ENCODE results near the gene CHKA.
A peak's percentile ranks its signal among the peaks of the same experiment; 100 is the strongest.

Gene CHKA

DNA sequence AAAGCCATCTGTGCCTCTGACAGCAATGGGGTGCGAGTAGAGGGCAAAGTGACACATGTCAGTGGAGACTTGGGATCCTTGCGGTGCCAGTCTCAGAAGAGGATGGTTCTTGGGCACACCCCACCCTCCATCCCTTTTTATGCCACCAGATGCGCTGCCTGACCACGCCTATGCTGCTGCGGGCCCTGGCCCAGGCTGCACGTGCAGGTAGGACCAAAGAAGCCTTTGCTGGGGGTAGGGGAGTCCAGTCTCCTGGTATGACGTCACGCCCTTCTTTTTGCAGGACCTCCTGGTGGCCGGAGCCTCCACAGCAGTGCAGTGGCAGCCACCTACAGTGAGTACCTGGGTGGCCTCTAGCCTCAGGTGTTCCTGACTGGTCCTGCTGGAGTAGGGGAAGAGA lies 89.2 kb downstream of the CHKA start:
- DNase-seq = no peak
- H3K27me3 ChIP-seq (replicated peaks; ENCODE audit: insufficient read depth, low read length) = no peaks in the 10 kb centered on the region
- H3K4me1 ChIP-seq (ENCODE audit: low read length) = peaks cover 11% of the 10 kb centered on the region
- H3K9ac ChIP-seq (ENCODE audit: low read length) = no peak overlapping the region; the same call in 1 of the 2 replicates
- H3K36me3 ChIP-seq (replicated peaks; ENCODE audit: insufficient read depth, low read length) = 0 out of 2 replicates have a peak, but pooled peaks cover 2% of the 10 kb centered on the region
- H3K9me3 ChIP-seq (replicated peaks; ENCODE audit: insufficient read depth, low read length) = no peaks in the 10 kb centered on the region
- no peak overlapping the region for H3K4me3 ChIP-seq (ENCODE audit: low read length)
- H4K20me1 ChIP-seq (ENCODE audit: insufficient read depth, low read length) = no peaks in the 10 kb centered on the region
- peaks cover 3% of the 10 kb centered on the region for H3F3A ChIP-seq (ENCODE audit: insufficient read depth, low read length)
- H3K4me2 ChIP-seq (ENCODE audit: low read depth, low read length) = peak overlapping the region; percentile 62; the same call in 1 of the 2 replicates
- peaks cover 53% of the 10 kb centered on the region for H3K79me2 ChIP-seq (ENCODE audit: low read length)
- no peak for TF ChIP-seq EZH2 (optimal IDR thresholded peaks at IDR 0.05; ENCODE audit: low read depth, low read length)
- no peak for TF ChIP-seq EZH2phosphoT487 (IDR thresholded peaks at IDR 0.05; ENCODE audit: low read length)
- TF ChIP-seq, protein P1, sequence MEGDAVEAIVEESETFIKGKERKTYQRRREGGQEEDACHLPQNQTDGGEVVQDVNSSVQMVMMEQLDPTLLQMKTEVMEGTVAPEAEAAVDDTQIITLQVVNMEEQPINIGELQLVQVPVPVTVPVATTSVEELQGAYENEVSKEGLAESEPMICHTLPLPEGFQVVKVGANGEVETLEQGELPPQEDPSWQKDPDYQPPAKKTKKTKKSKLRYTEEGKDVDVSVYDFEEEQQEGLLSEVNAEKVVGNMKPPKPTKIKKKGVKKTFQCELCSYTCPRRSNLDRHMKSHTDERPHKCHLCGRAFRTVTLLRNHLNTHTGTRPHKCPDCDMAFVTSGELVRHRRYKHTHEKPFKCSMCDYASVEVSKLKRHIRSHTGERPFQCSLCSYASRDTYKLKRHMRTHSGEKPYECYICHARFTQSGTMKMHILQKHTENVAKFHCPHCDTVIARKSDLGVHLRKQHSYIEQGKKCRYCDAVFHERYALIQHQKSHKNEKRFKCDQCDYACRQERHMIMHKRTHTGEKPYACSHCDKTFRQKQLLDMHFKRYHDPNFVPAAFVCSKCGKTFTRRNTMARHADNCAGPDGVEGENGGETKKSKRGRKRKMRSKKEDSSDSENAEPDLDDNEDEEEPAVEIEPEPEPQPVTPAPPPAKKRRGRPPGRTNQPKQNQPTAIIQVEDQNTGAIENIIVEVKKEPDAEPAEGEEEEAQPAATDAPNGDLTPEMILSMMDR (IDR thresholded peaks at IDR 0.05; ENCODE audit: low read length) = no peak
- no peaks in the 10 kb centered on the region for H3K9me2 ChIP-seq (replicated peaks; ENCODE audit: insufficient read depth, low read length)
- H3K27ac ChIP-seq (ENCODE audit: low read length) = no peak overlapping the region
- H2AFZ ChIP-seq (ENCODE audit: low read length) = no peak overlapping the region

GRCh38 chr11:68031144-68031464 lies 90.1 kb downstream of the CHKA start:
- TF ChIP-seq EZH2phosphoT487 (IDR thresholded peaks at IDR 0.05; ENCODE audit: low read length) (no peak), EZH2 (optimal IDR thresholded peaks at IDR 0.05; ENCODE audit: low read depth, low read length) (no peak)
- TF ChIP-seq, protein P1 (IDR thresholded peaks at IDR 0.05; ENCODE audit: low read length) = no peak
- Histone ChIP-seq H3K4me3 (ENCODE audit: low read length) (peak overlapping the region; percentile 83), H2AFZ (ENCODE audit: low read length) (peak overlapping the region; percentile 51), H3K79me2 (ENCODE audit: low read length) (peaks cover 53% of the 10 kb centered on the region), H3K27ac (ENCODE audit: low read length) (peak overlapping the region; percentile 63; the same call in 1 of the 2 replicates), H3K4me2 (ENCODE audit: low read depth, low read length) (peak overlapping the region; percentile 62), H3K27me3 (replicated peaks; ENCODE audit: insufficient read depth, low read length) (no peaks in the 10 kb centered on the region), H3K9ac (ENCODE audit: low read length) (peak overlapping the region; percentile 83), H3K9me2 (replicated peaks; ENCODE audit: insufficient read depth, low read length) (no peaks in the 10 kb centered on the region), H3F3A (ENCODE audit: insufficient read depth, low read length) (no peaks in the 10 kb centered on the region; the same call in 1 of the 2 replicates), H3K4me1 (ENCODE audit: low read length) (peaks cover 11% of the 10 kb centered on the region), H4K20me1 (ENCODE audit: insufficient read depth, low read length) (no peaks in the 10 kb centered on the region), H3K36me3 (replicated peaks; ENCODE audit: insufficient read depth, low read length) (0 out of 2 replicates have a peak, but pooled peaks cover 2% of the 10 kb centered on the region), H3K9me3 (replicated peaks; ENCODE audit: insufficient read depth, low read length) (no peaks in the 10 kb centered on the region)
- DNase-seq = no peak

DNA sequence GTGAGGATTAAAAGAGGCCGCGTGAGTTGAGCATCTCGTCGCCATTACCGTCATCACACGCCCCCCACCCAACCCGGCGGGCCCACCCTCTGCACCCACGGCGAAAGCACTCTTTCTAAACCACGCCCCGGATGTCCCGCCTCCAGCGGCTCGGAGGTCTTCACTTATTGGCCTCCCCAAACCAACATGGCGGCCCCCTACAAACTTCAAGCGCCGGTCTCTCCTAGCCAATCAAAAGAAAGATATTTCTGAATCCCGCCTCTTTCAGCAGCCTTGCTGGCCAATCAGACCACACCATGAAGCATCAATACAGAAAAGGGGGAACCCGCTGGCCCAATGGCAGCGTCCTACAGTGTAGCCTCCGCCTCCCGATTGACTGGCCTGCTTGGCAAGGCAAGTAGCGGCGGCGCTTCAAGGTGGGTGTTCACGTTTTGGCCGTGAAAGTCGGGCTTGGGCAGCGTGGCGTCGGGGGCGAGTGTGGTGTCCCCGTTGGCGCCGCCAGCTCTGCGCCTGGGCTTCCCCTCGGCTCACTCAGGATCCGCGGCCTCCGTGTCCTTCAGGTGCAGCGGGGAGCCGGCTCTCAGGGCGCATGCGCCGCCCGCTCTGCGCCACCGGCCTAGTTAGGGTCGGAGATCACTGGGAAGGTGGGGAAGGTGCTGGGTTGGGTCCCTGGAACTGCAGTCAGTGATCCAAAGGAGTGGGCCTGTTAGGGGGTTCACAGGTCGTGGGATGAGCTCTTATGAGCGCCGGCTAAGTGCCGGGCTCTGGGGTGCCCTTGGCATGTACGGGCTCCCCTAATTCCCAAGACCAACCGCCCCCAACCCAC lies 90.7 kb downstream of the CHKA start, which contains the start of gene NDUFS8:
NDUFS8 (plus strand) TSS at position 364 of the 826 bp plus-strand sequence. CDS start 1,471 bp downstream, outside the sequence.
- DNase-seq = peak; percentile 99
- Histone ChIP-seq H3K36me3 (replicated peaks; ENCODE audit: insufficient read depth, low read length) (0 out of 2 replicates have a peak, but pooled peaks cover 2% of the 10 kb centered on the region), H3K79me2 (ENCODE audit: low read length) (peaks cover 53% of the 10 kb centered on the region), H3K4me3 (ENCODE audit: low read length) (peak within 1 kb of the TSS; percentile 83), H3K27ac (ENCODE audit: low read length) (peak within 1 kb of the TSS; percentile 63; the same call in 1 of the 2 replicates), H3K4me2 (ENCODE audit: low read depth, low read length) (peak within 1 kb of the TSS; percentile 87), H2AFZ (ENCODE audit: low read length) (peak within 1 kb of the TSS; percentile 56), H3F3A (ENCODE audit: insufficient read depth, low read length) (no peaks in the 10 kb centered on the region; the same call in 1 of the 2 replicates), H3K9me2 (replicated peaks; ENCODE audit: insufficient read depth, low read length) (no peaks in the 10 kb centered on the region), H3K4me1 (ENCODE audit: low read length) (peaks cover 11% of the 10 kb centered on the region), H4K20me1 (ENCODE audit: insufficient read depth, low read length) (no peaks in the 10 kb centered on the region), H3K9me3 (replicated peaks; ENCODE audit: insufficient read depth, low read length) (no peaks in the 10 kb centered on the region), H3K27me3 (replicated peaks; ENCODE audit: insufficient read depth, low read length) (no peaks in the 10 kb centered on the region), H3K9ac (ENCODE audit: low read length) (peak within 1 kb of the TSS; percentile 83)
- TF ChIP-seq EZH2phosphoT487 (IDR thresholded peaks at IDR 0.05; ENCODE audit: low read length) (no peak), EZH2 (optimal IDR thresholded peaks at IDR 0.05; ENCODE audit: low read depth, low read length) (no peak)
- TF ChIP-seq, protein P1 (IDR thresholded peaks at IDR 0.05; ENCODE audit: low read length) = no peak

Measured in MM.1S (cell line).